Measurements from ENCODE around the gene GZMM. TPM values are rescaled to one million over a fixed set of nuclear protein-coding genes. Genes with fewer than 3 reads are reported as not detected.

The GZMM gene
- total RNA-seq, result under 1 TPM; 0.74 to 0.76 TPM
- long read RNA-seq, donor 1, partial matches to known transcripts, result 0 of 1 reads
- long read RNA-seq, donor 1, other reads (novel, unspliced or antisense), result 0 of 1 reads
- long read RNA-seq, donor 2, result 0 reads

DNA sequence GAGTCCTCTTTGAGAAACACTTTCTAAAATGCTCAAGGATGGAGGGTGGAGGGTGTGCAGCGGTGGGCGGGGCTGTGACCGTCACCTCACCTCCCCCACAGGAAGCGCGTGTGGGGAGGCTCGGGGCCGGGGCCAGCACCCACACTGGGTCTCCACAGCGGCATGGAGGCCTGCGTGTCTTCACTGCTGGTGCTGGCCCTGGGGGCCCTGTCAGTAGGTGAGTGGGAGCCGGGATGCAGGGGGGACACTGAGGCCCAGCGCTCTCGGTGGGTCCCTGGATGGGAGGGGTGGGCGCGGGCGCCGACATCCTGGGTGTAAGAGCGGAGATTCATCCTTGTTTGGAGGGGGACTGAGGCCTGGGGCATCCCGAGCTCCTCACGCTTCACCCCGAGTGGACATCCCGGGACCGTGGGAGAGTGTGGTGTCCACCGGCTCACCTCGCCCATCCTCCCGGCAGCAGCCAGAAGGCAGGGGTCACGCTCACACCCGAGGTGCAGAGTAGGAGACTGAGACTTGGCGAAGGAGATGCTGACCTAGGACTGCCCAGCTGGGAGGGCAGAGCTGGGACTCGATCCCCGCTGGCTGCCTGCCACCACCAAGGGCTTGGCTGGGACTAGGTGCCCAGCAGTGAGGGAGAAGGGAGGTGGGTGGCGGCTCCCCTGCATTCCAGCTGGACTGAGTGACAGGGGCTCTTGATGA is at the start of gene GZMM:
TSS of gene GZMM (plus strand) at position 144 of the 699 bp plus-strand sequence. CDS start at position 163, 19 bp downstream.
- intact Hi-C loops (cut with DNase I), result no loop called here
- no peak for DNase-seq (ENCODE audit: low spot score)

DNA sequence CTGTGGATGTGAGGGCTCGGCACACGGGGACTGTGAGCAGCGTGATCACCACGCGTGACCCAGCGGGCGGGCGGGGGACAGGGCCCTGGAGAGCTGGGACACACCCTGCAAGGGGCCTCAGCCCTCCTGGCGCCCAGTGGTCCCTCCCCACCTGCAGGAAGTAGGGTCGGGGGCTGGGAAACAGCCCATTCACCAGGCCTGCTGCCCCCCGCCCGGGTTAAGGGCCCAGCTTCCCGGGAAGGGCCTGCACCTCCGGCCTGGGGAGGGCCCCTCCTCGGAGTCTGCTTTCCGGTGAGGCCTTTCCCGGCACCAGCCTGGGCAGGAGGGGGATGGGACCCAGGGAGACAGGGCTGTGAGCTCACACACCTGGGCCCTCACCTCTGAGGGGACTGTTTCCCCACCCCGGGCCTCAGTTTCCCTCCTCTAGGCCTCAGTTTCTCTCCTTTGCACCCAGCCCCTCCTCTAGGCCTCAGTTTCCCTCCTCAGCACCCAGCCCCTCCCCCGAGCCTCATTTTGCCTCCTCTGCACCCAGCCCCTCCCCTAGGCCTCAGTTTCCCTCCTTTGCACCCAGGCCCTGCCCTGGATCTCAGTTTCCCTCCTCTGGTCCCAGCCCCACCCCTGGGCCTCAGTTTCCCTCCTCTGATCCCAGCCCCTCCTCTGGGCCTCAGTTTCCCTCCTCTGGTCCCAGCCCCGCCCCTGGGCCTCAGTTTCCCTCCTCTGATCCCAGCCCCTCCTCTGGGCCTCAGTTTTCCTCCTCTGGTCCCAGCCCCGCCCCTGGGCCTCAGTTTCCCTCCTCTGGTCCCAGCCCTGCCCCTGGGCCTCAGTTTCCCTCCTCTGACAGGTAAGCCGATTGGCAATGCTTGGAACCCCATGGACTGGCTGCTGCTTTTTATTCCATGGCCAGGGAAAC is 49.4 kb upstream of the GZMM start:
- intact Hi-C loops (cut with DNase I), result no loop called here
- DNase-seq (ENCODE audit: low spot score), result no peak

DNA sequence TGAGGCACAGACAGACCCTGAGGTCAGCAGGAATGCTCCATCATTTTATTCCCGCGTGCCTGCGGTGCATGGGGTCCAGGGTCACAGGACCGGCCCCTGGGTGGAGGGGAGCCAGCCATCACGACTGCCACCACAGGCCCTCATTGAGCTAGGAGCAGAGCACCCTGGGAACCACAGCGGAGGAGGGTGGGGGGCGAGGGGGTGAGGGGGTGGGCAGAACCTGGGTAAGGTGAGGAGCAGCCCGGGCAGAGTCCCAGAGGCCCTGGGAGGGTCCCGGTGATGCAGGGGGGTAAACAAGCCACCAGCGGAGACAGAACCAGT is 48.8 kb upstream of the GZMM start:
- DNase-seq (ENCODE audit: low spot score), result no peak
- intact Hi-C loops (cut with DNase I), result no loop called here

DNA sequence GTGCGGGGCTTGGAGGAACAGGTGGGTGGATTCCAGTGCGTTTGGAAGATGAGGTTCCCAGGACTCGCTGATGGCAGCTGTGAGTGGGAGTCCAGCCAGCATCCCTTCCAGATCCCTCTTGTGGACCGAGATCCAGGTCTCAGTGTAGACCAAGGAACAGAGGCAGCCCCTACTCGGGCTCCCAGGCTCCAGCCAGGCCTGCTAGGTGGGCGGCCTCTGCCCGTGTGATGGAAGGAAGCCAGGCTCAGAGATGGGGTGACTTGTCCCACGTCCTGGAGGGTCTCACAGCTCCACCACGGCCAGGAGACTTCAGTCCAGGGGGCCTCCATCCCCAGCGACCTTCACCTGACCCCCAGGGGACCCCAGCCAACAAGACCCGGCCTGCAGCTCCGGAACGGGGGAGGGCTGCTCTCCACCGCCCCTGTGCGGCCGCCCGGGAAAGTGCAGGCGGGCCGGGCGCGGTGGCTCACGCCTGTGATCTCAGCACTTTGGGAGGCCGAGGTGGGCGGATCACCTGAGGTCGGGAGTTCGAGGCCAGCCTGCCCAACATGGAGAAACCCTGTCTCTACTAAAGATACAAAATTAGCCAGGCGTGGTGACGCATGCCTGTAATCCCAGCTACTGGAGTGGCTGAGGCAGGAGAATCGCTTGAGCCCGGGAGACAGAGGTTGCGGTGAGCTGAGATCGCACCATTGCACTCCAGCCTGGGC is 48.3 kb upstream of the GZMM start:
- DNase-seq (ENCODE audit: low spot score), result no peak
- intact Hi-C loops (cut with DNase I), result no loop called here

DNA sequence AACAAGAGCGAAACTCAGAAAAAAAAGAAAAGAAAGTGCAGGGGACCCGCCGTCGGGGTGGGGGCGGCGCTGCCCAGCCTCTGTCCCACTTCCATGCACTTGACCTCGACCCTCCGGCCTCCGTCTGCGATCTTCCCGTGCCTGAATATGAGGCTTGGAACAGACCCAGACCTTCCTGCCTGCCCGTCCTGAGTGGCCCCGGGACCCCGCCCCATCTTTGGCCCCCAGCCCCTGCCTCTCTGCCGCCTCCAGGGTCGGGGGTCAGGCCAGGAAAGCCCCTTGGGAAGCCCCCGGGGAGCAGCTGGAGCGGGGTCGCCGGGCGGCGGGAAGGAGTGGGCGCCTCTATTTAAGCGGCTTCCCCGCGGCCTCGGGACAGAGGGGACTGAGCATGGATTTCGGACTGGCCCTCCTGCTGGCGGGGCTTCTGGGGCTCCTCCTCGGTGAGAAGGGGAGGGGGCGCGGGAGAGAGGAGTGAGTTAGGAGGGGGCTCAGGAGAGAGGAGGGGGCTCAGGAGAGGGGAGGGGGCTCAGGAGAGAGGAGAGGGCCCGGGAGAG is 47.7 kb upstream of the GZMM start, which contains the start of gene MADCAM1:
TSS of gene MADCAM1 (plus strand) at position 375 of the 554 bp plus-strand sequence. CDS start at position 389, 14 bp downstream.
- intact Hi-C loops (cut with DNase I), result no loop called here

DNA sequence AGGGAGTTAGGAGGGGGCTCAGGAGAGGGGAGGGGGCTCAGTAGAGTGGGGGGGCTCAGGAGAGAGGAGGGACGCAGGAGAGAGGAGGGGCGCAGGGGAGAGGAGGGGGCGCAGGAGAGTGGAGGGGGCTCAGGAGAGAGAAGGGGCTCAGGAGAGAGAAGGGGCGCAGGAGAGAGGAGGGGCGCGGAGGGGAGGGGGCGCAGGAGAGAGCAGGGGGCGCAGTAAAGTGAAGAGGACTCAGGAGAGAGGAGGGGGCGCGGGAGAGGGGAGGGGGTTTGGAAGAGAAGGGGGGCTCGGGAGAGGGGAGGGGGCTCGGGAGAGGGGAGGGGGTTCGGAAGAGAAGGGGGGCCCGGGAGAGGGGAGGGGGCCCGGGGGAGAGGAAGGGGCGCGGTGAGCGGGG is 46.9 kb upstream of the GZMM start:
- intact Hi-C loops (cut with DNase I), result no loop called here
- DNase-seq (ENCODE audit: low spot score), result no peak

More for the DNA sequence above, 47.7 kb upstream of the GZMM start, which contains the start of gene MADCAM1:
- no peak for DNase-seq (ENCODE audit: low spot score)

DNA sequence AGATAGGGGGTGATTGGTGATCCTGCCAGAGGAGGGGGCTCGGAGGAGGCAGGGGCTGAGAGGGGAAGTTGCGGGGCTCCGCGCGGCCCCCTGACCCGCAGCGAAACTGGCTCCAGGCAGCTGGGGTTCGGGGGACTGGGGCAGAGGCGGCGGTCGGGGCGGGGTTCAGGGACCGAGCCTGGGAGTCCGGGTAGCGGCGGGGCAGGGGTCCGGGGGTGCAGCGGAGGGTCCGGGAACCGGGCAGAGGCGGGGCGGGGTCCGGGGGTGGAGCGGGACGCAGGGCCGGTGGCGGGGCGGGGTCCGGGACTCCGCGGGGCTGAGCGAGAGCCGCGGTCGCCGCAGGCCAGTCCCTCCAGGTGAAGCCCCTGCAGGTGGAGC is 46.4 kb upstream of the GZMM start:
- DNase-seq (ENCODE audit: low spot score), result no peak
- intact Hi-C loops (cut with DNase I), result no loop called here

DNA sequence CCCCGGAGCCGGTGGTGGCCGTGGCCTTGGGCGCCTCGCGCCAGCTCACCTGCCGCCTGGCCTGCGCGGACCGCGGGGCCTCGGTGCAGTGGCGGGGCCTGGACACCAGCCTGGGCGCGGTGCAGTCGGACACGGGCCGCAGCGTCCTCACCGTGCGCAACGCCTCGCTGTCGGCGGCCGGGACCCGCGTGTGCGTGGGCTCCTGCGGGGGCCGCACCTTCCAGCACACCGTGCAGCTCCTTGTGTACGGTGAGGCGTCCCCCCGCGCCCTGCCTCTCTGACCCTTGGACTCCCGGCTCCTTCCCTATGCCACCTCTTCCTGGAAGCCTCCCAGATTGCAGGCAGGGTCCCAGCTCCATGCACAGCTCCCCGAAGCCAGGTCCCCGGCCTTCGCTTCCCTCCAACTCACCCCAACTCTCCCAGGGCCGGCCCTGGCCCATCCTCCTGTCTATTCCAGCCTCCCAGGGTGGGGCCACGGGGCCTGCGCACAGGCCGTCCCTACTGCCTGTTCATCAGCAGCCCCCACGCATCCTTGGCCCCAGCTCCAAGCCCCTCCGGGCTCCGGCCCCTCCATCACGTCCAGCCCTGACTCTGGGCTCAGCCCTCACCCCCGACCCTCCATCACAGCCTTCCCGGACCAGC is 45.9 kb upstream of the GZMM start:
- DNase-seq (ENCODE audit: low spot score), result no peak
- intact Hi-C loops (cut with DNase I), result no loop called here

DNA sequence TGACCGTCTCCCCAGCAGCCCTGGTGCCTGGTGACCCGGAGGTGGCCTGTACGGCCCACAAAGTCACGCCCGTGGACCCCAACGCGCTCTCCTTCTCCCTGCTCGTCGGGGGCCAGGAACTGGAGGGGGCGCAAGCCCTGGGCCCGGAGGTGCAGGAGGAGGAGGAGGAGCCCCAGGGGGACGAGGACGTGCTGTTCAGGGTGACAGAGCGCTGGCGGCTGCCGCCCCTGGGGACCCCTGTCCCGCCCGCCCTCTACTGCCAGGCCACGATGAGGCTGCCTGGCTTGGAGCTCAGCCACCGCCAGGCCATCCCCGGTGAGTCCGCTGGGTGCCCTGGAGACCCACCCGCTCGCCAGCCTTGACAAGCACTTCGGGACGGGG is 45.4 kb upstream of the GZMM start:
- intact Hi-C loops (cut with DNase I), result no loop called here
- DNase-seq (ENCODE audit: low spot score), result no peak

DNA sequence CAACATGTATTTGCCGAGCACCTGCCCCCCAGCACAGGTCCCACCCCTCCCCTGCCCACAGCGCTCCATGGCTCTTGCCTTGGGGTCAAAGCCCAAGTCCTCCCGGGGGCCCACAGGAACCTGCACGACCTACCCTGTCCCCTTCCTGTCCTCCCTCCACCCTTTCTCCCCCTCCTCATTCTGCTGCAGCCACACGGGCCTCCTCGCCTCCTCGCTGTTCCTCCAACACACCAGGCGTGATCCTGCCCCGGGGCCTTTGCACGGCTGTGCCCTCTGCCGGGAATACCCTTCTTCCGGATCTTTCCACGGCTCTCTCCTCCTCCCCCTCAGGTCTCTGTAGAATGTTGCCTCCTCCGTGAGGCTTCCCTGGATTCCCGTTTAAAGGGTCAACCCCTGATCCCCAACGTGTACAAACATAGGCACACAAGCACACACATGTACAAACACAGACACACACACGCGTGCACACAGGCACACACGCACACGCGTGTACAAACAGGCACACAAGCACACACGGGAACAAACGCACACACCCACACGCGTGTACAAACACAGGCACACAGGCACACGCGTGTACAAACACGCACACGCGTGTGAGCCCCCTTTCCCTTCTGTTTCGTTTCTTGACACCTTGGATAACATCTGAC is 44.8 kb upstream of the GZMM start:
- no peak for DNase-seq (ENCODE audit: low spot score)
- intact Hi-C loops (cut with DNase I), result no loop called here

DNA sequence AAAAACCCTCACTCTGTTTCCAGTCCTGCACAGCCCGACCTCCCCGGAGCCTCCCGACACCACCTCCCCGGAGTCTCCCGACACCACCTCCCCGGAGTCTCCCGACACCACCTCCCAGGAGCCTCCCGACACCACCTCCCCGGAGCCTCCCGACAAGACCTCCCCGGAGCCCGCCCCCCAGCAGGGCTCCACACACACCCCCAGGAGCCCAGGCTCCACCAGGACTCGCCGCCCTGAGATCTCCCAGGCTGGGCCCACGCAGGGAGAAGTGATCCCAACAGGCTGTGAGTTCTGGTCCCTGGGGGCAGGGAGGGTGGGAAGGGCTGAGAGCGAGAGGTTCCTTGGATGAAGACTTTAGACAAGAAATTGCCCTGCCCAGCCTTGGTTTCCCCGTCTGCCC is 42.2 kb upstream of the GZMM start:
- intact Hi-C loops (cut with DNase I), result no loop called here
- DNase-seq (ENCODE audit: low spot score), result no peak

DNA sequence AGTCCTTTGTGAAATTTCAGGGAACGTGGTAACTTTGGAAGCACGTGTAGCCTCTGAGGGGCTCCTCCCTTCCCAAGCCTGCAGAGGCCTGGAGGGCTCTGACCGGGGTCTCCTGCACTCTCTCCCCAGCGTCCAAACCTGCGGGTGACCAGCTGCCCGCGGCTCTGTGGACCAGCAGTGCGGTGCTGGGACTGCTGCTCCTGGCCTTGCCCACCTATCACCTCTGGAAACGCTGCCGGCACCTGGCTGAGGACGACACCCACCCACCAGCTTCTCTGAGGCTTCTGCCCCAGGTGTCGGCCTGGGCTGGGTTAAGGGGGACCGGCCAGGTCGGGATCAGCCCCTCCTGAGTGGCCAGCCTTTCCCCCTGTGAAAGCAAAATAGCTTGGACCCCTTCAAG is 39.2 kb upstream of the GZMM start:
- no peak for DNase-seq (ENCODE audit: low spot score)
- intact Hi-C loops (cut with DNase I), result no loop called here

DNA sequence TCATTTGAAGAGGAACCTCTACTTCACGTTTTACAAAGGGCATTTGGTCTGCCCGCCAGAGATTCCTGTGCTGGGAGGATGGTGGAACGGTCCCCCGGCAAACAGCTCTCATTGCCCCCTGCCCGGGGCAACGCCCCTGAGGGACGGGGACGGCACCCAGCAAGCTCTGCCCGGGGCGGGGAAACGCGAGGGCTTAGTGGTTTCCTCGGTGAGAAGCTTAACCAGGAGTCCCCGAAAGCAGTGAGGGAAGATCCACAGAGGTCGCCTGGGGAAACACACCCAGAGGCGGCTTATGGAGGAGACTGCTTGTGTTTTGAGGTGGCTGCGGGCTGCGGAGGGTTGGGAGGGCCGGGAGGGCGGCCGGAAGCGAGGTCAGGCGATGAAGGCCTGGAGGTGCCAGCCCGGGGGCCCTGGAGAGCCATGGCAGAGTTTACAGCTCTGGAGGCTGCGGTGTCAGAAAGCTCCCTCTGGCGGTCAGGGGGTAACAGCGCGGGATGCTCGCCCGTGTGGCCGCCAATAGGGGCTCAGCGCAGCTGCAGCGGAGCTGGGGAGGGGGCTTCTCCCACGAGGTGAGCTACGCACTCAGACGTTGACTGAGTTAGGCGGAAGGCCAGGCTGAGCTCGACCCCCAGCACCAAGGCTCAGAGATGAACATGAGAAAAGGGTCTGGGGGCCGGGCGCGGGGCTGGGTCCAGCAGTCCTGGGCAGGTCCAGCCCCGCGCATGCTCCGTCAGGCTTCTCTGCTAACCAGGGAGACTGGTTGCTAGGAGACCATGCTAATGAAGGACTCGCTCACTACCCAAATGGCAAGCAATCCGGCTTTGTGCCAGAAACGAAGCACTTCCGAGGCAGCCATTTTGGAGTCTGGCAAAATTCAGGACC is 37.2 kb upstream of the GZMM start:
- intact Hi-C loops (cut with DNase I), result no loop called here
- peak; percentile 99 for DNase-seq (ENCODE audit: low spot score)

DNA sequence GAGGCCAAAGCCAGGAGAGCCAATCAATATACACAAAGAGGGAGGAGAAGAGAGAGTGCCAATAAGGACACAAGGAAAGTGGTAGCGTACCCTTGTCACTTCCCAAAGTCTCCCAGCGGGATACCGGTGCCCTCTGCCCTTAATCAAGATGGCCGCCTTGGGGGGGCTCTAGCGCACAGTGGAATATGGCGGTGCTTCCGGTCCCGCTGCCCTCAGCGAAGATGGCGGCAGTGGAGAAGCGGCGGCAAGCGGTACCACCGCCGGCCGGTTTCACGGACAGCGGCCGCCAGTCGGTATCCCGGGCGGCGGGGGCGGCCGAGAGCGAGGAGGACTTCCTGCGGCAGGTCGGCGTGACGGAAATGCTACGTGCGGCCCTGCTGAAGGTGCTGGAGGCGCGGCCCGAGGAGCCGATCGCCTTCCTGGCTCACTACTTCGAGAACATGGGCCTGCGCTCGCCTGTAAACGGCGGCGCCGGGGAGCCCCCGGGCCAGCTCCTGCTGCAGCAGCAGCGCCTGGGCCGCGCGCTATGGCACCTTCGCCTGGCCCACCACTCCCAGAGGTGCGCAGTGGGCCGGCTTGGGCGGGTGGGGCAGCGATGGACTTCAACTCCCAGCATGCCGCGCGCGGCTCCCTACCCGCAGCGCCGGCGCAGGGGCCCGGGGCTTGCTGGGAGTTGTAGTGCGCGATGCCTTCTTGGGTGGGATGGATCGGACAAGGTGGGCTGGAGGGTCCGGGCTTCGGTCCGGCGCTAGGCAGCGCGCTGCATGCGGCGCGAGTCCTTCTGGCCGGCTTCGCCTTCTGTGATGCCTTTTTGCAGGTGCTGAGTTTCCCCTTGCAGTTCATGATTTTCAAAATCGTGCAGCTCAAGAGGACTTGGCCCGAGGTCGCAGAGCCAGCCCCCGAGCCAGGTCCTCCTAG is 36.3 kb upstream of the GZMM start, which contains the start of gene TPGS1:
TSS of gene TPGS1 (plus strand) at position 212 of the 918 bp plus-strand sequence. CDS start at position 222, 10 bp downstream.
- DNase-seq (ENCODE audit: low spot score), result peak; percentile 98
- intact Hi-C loops (cut with DNase I), result no loop called here

DNA sequence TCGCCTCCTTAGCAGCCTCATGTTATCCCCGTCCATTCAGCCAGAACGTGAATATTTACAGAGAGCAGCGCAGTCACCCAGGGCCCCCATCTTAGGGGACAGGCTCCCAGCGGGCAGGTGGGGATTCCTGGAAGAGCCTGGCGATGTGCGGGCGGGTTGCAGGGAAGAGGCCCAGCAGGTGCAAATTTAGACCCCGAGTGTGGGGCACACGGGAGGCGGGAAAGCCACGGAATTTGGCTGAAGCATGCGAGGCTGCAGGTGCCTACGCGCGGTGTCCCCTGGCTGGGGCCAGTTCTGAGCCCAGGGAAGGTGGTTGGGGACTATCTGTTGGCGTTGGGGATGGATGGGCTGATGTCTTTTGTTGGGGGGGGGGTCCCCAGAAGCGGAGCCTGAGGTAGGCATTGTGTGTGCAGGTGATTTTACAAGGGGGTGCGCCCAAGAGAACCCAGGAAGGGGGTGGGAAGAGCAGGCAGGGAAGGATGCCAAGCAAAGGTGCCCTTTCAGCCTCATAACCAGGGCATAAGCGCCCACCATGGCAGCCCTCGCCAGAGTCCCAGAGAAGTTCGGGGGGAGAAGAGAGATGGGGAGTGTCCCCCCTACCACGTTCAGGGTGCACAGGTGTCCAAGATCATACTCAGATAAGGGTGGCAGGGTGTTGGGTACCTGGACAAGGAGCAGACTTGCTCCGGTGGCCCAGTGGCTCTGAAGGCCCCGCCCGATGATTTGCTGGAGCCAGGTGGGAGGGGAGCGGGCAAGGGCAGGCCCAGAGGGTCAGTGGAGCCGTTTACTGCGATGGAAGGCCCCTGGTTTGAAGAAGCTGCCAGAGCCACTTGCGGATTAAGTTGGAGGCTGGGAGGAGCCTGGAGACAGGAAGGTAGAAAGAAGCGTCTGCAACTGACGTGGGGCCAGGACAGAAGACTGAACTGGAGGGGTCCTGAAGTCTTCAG is 35.4 kb upstream of the GZMM start:
- no peak for DNase-seq (ENCODE audit: low spot score)
- intact Hi-C loops (cut with DNase I), result no loop called here

Measured in posterior vena cava (tissue), 2 donors.